Measurements from ENCODE around the gene HORMAD2.

HORMAD2 gene

GRCh38 chr22:30041881-30042280 lies 38.4 kb upstream of the HORMAD2 start:
- Histone ChIP-seq H3K36me3 (peaks cover 35% of the 10 kb centered on the region), H3K9me3 (peaks cover 6% of the 10 kb centered on the region; the same call in 1 of the 2 replicates), H3K27me3 (no peaks in the 10 kb centered on the region), H3K4me3 (no peak overlapping the region), H3K9ac (no peak overlapping the region), H3K4me2 (no peak overlapping the region), H3K4me1 (peaks cover 38% of the 10 kb centered on the region), H3K27ac (no peak overlapping the region), H4K20me1 (no peaks in the 10 kb centered on the region)
- TF ChIP-seq Cebpa-rat (IDR thresholded peaks at IDR 0.05) = no peak

GRCh38 chr22:30043161-30043560 lies 37.1 kb upstream of the HORMAD2 start:
- Histone ChIP-seq H3K27me3 (no peaks in the 10 kb centered on the region), H3K4me3 (no peak overlapping the region), H3K4me1 (peaks cover 38% of the 10 kb centered on the region), H4K20me1 (no peaks in the 10 kb centered on the region), H3K4me2 (0 out of 2 replicates have a peak overlapping the region, but pooled peaks have one; percentile 35), H3K27ac (no peak overlapping the region), H3K9ac (no peak overlapping the region), H3K9me3 (peaks cover 6% of the 10 kb centered on the region; the same call in 1 of the 2 replicates), H3K36me3 (peaks cover 43% of the 10 kb centered on the region)
- no peak for TF ChIP-seq Cebpa-rat (IDR thresholded peaks at IDR 0.05)

- peaks cover 6% of the 10 kb centered on the region; the same call in 1 of the 2 replicates for H3K9me3 ChIP-seq
- no peaks in the 10 kb centered on the region for H4K20me1 ChIP-seq
- H3K4me1 ChIP-seq = peaks cover 31% of the 10 kb centered on the region
- H3K36me3 ChIP-seq = peaks cover 53% of the 10 kb centered on the region
- peak overlapping the region; percentile 35; the same call in 1 of the 2 replicates for H3K4me2 ChIP-seq
- TF ChIP-seq Cebpa-rat (IDR thresholded peaks at IDR 0.05) = no peak
- no peak overlapping the region for H3K27ac ChIP-seq
- no peak overlapping the region for H3K9ac ChIP-seq
- no peaks in the 10 kb centered on the region for H3K27me3 ChIP-seq
- no peak overlapping the region for H3K4me3 ChIP-seq
Measured at GRCh38 chr22:30044369-30044768, 35.9 kb upstream of the HORMAD2 start.

GRCh38 chr22:30044881-30045493 lies 35.3 kb upstream of the HORMAD2 start:
- TF ChIP-seq Cebpa-rat (IDR thresholded peaks at IDR 0.05) = no peak
- Histone ChIP-seq H3K27me3 (no peaks in the 10 kb centered on the region), H3K27ac (no peak overlapping the region), H3K4me1 (peaks cover 31% of the 10 kb centered on the region), H3K36me3 (peaks cover 51% of the 10 kb centered on the region), H3K9me3 (peaks cover 6% of the 10 kb centered on the region; the same call in 1 of the 2 replicates), H3K9ac (no peak overlapping the region), H3K4me3 (no peak overlapping the region), H4K20me1 (no peaks in the 10 kb centered on the region), H3K4me2 (no peak overlapping the region)

GRCh38 chr22:30045494-30045887 lies 34.8 kb upstream of the HORMAD2 start:
- peaks cover 31% of the 10 kb centered on the region for H3K4me1 ChIP-seq
- no peaks in the 10 kb centered on the region for H3K27me3 ChIP-seq
- no peak overlapping the region for H3K4me3 ChIP-seq
- no peaks in the 10 kb centered on the region for H4K20me1 ChIP-seq
- no peak overlapping the region for H3K27ac ChIP-seq
- peaks cover 48% of the 10 kb centered on the region for H3K36me3 ChIP-seq
- peaks cover 6% of the 10 kb centered on the region; the same call in 1 of the 2 replicates for H3K9me3 ChIP-seq
- no peak overlapping the region for H3K9ac ChIP-seq
- TF ChIP-seq Cebpa-rat (IDR thresholded peaks at IDR 0.05) = no peak
- no peak overlapping the region for H3K4me2 ChIP-seq

GRCh38 chr22:30045901-30046715 lies 34.2 kb upstream of the HORMAD2 start:
- Histone ChIP-seq H3K4me1 (peaks cover 31% of the 10 kb centered on the region), H3K9ac (no peak overlapping the region), H4K20me1 (no peaks in the 10 kb centered on the region), H3K36me3 (peaks cover 46% of the 10 kb centered on the region), H3K9me3 (peaks cover 6% of the 10 kb centered on the region; the same call in 1 of the 2 replicates), H3K4me2 (no peak overlapping the region), H3K4me3 (no peak overlapping the region), H3K27me3 (no peaks in the 10 kb centered on the region), H3K27ac (no peak overlapping the region)
- no peak for TF ChIP-seq Cebpa-rat (IDR thresholded peaks at IDR 0.05)

GRCh38 chr22:30046716-30047363 lies 33.4 kb upstream of the HORMAD2 start:
- no peaks in the 10 kb centered on the region for H4K20me1 ChIP-seq
- peaks cover 40% of the 10 kb centered on the region for H3K36me3 ChIP-seq
- no peak overlapping the region for H3K4me3 ChIP-seq
- H3K27ac ChIP-seq = 0 out of 2 replicates have a peak overlapping the region, but pooled peaks have one; percentile 10
- H3K4me2 ChIP-seq = peak overlapping the region; percentile 9
- H3K9me3 ChIP-seq = peaks cover 6% of the 10 kb centered on the region; the same call in 1 of the 2 replicates
- H3K27me3 ChIP-seq = no peaks in the 10 kb centered on the region
- H3K4me1 ChIP-seq = peaks cover 31% of the 10 kb centered on the region
- no peak for TF ChIP-seq Cebpa-rat (IDR thresholded peaks at IDR 0.05)
- H3K9ac ChIP-seq = no peak overlapping the region

- Histone ChIP-seq H3K4me3 (no peak overlapping the region), H3K4me2 (peak overlapping the region; percentile 9)
Measured at GRCh38 chr22:30047364-30047738, 32.9 kb upstream of the HORMAD2 start.

GRCh38 chr22:30048681-30049080 lies 31.6 kb upstream of the HORMAD2 start:
- peaks cover 6% of the 10 kb centered on the region; the same call in 1 of the 2 replicates for H3K9me3 ChIP-seq
- TF ChIP-seq Cebpa-rat (IDR thresholded peaks at IDR 0.05) = no peak

More at GRCh38 chr22:30047364-30047738, 32.9 kb upstream of the HORMAD2 start:
- Histone ChIP-seq H3K4me1 (peaks cover 31% of the 10 kb centered on the region), H3K27me3 (no peaks in the 10 kb centered on the region), H4K20me1 (no peaks in the 10 kb centered on the region), H3K9ac (no peak overlapping the region), H3K36me3 (peaks cover 37% of the 10 kb centered on the region), H3K27ac (no peak overlapping the region), H3K9me3 (peaks cover 6% of the 10 kb centered on the region; the same call in 1 of the 2 replicates)
- TF ChIP-seq Cebpa-rat (IDR thresholded peaks at IDR 0.05) = no peak

More at GRCh38 chr22:30048681-30049080, 31.6 kb upstream of the HORMAD2 start:
- no peaks in the 10 kb centered on the region for H4K20me1 ChIP-seq
- no peak overlapping the region for H3K4me2 ChIP-seq
- peaks cover 23% of the 10 kb centered on the region for H3K4me1 ChIP-seq
- H3K27me3 ChIP-seq = no peaks in the 10 kb centered on the region
- no peak overlapping the region for H3K4me3 ChIP-seq
- H3K9ac ChIP-seq = no peak overlapping the region
- peaks cover 37% of the 10 kb centered on the region for H3K36me3 ChIP-seq
- H3K27ac ChIP-seq = no peak overlapping the region
